ENCODE results near the gene FADS2.
A peak's percentile ranks its signal among the peaks of the same experiment; 100 is the strongest.

FADS2 gene

GRCh38 chr11:61827571-61828378 lies at the start of gene FADS2:
FADS2 (plus strand) TSS chr11:61828300; CDS start chr11:61828391, 91 bp downstream.
- Histone ChIP-seq H3K36me3 (replicated peaks) (peaks cover 6% of the 10 kb centered on the region; the same call in 1 of the 2 replicates), H3K27me3 (ENCODE audit: low read depth) (no peaks in the 10 kb centered on the region), H3K9me3 (no peaks in the 10 kb centered on the region), H3K4me1 (peaks cover 17% of the 10 kb centered on the region), H3K4me3 (peak within 1 kb of the TSS; percentile 74)
- in situ Hi-C loops (cut with MboI; ENCODE audit: low sequenced_read_pairs): no loop called here
- peak; percentile 94 to 98 for DNase-seq (ENCODE audit: low spot score in 2 of 2)

GRCh38 chr11:61778357-61778886 lies 49.7 kb upstream of the FADS2 start:
- no peak for DNase-seq (ENCODE audit: low spot score in 2 of 2)
- H3K36me3 ChIP-seq (replicated peaks): no peaks in the 10 kb centered on the region
- H3K27me3 ChIP-seq (ENCODE audit: low read depth): no peaks in the 10 kb centered on the region
- no peaks in the 10 kb centered on the region for H3K9me3 ChIP-seq
- no peaks in the 10 kb centered on the region for H3K4me1 ChIP-seq
- in situ Hi-C loops (cut with MboI; ENCODE audit: low sequenced_read_pairs): no loop called here
- no peak overlapping the region for H3K4me3 ChIP-seq

- DNase-seq (ENCODE audit: low spot score in 2 of 2): no peak
- in situ Hi-C loops (cut with MboI; ENCODE audit: low sequenced_read_pairs): no loop called here
- Histone ChIP-seq H3K4me1 (no peaks in the 10 kb centered on the region), H3K36me3 (replicated peaks) (no peaks in the 10 kb centered on the region), H3K4me3 (no peak overlapping the region), H3K9me3 (no peaks in the 10 kb centered on the region), H3K27me3 (ENCODE audit: low read depth) (no peaks in the 10 kb centered on the region)
Observed at GRCh38 chr11:61778920-61779650, 49.0 kb upstream of the FADS2 start.

- no peaks in the 10 kb centered on the region for H3K27me3 ChIP-seq (ENCODE audit: low read depth)
- H3K4me3 ChIP-seq: no peak overlapping the region
- in situ Hi-C loops (cut with MboI; ENCODE audit: low sequenced_read_pairs): no loop called here
- DNase-seq (ENCODE audit: low spot score in 2 of 2): no peak
- H3K36me3 ChIP-seq (replicated peaks): no peaks in the 10 kb centered on the region
- no peaks in the 10 kb centered on the region for H3K9me3 ChIP-seq
- H3K4me1 ChIP-seq: no peaks in the 10 kb centered on the region
Observed at GRCh38 chr11:61779666-61780525, 48.2 kb upstream of the FADS2 start.

GRCh38 chr11:61780581-61781162 lies 47.4 kb upstream of the FADS2 start:
- Histone ChIP-seq H3K4me3 (no peak overlapping the region), H3K9me3 (no peaks in the 10 kb centered on the region), H3K27me3 (ENCODE audit: low read depth) (no peaks in the 10 kb centered on the region), H3K36me3 (replicated peaks) (no peaks in the 10 kb centered on the region), H3K4me1 (no peaks in the 10 kb centered on the region)
- DNase-seq (ENCODE audit: low spot score in 2 of 2): no peak
- in situ Hi-C loops (cut with MboI; ENCODE audit: low sequenced_read_pairs): no loop called here

GRCh38 chr11:61781585-61781984 lies 46.5 kb upstream of the FADS2 start:
- no peaks in the 10 kb centered on the region for H3K9me3 ChIP-seq
- no peaks in the 10 kb centered on the region for H3K27me3 ChIP-seq (ENCODE audit: low read depth)
- H3K4me1 ChIP-seq: no peaks in the 10 kb centered on the region
- in situ Hi-C loops (cut with MboI; ENCODE audit: low sequenced_read_pairs): no loop called here
- H3K36me3 ChIP-seq (replicated peaks): peaks cover 7% of the 10 kb centered on the region
- no peak for DNase-seq (ENCODE audit: low spot score in 2 of 2)
- no peak overlapping the region for H3K4me3 ChIP-seq

- no peaks in the 10 kb centered on the region for H3K9me3 ChIP-seq
- no peak overlapping the region for H3K4me3 ChIP-seq
- no peaks in the 10 kb centered on the region for H3K27me3 ChIP-seq (ENCODE audit: low read depth)
- H3K4me1 ChIP-seq: no peaks in the 10 kb centered on the region
- in situ Hi-C loops (cut with MboI; ENCODE audit: low sequenced_read_pairs): no loop called here
- H3K36me3 ChIP-seq (replicated peaks): peaks cover 14% of the 10 kb centered on the region
- no peak for DNase-seq (ENCODE audit: low spot score in 2 of 2)
Observed at GRCh38 chr11:61782299-61782698, 45.8 kb upstream of the FADS2 start.

GRCh38 chr11:61782841-61783240 lies 45.3 kb upstream of the FADS2 start:
- Histone ChIP-seq H3K36me3 (replicated peaks) (peaks cover 19% of the 10 kb centered on the region), H3K4me3 (no peak overlapping the region), H3K4me1 (no peaks in the 10 kb centered on the region), H3K9me3 (no peaks in the 10 kb centered on the region), H3K27me3 (ENCODE audit: low read depth) (no peaks in the 10 kb centered on the region)
- in situ Hi-C loops (cut with MboI; ENCODE audit: low sequenced_read_pairs): no loop called here
- DNase-seq (ENCODE audit: low spot score in 2 of 2): no peak

- H3K4me1 ChIP-seq: no peaks in the 10 kb centered on the region
- H3K4me3 ChIP-seq: no peak overlapping the region
- in situ Hi-C loops (cut with MboI; ENCODE audit: low sequenced_read_pairs): no loop called here
- no peaks in the 10 kb centered on the region for H3K9me3 ChIP-seq
- peaks cover 30% of the 10 kb centered on the region for H3K36me3 ChIP-seq (replicated peaks)
- no peaks in the 10 kb centered on the region for H3K27me3 ChIP-seq (ENCODE audit: low read depth)
- DNase-seq (ENCODE audit: low spot score in 2 of 2): no peak
Observed at GRCh38 chr11:61783717-61784505, 44.2 kb upstream of the FADS2 start.

GRCh38 chr11:61784506-61784805 lies 43.6 kb upstream of the FADS2 start:
- H3K4me1 ChIP-seq: no peaks in the 10 kb centered on the region
- H3K27me3 ChIP-seq (ENCODE audit: low read depth): no peaks in the 10 kb centered on the region
- in situ Hi-C loops (cut with MboI; ENCODE audit: low sequenced_read_pairs): no loop called here
- H3K36me3 ChIP-seq (replicated peaks): peaks cover 36% of the 10 kb centered on the region
- H3K4me3 ChIP-seq: no peak overlapping the region
- no peak for DNase-seq (ENCODE audit: low spot score in 2 of 2)
- H3K9me3 ChIP-seq: no peaks in the 10 kb centered on the region

GRCh38 chr11:61785837-61786402 lies 42.2 kb upstream of the FADS2 start:
- in situ Hi-C loops (cut with MboI; ENCODE audit: low sequenced_read_pairs): no loop called here
- no peak for DNase-seq (ENCODE audit: low spot score in 2 of 2)
- H3K27me3 ChIP-seq (ENCODE audit: low read depth): no peaks in the 10 kb centered on the region
- H3K36me3 ChIP-seq (replicated peaks): peaks cover 47% of the 10 kb centered on the region
- H3K4me1 ChIP-seq: no peaks in the 10 kb centered on the region
- no peak overlapping the region for H3K4me3 ChIP-seq
- H3K9me3 ChIP-seq: no peaks in the 10 kb centered on the region

GRCh38 chr11:61787928-61788491 lies 40.1 kb upstream of the FADS2 start:
- H3K27me3 ChIP-seq (ENCODE audit: low read depth): no peaks in the 10 kb centered on the region
- no peaks in the 10 kb centered on the region for H3K4me1 ChIP-seq
- in situ Hi-C loops (cut with MboI; ENCODE audit: low sequenced_read_pairs): no loop called here
- H3K9me3 ChIP-seq: no peaks in the 10 kb centered on the region
- peak in 1 of 2 experiments; percentile 59 for DNase-seq (ENCODE audit: low spot score in 2 of 2)
- no peak overlapping the region for H3K4me3 ChIP-seq
- H3K36me3 ChIP-seq (replicated peaks): peaks cover 47% of the 10 kb centered on the region

Measured in HAP-1 (cell line).